HepG2 (cell line): Measurements from ENCODE around the gene TUNAR. TPM values are rescaled to one million over a fixed set of nuclear protein-coding genes. Genes with fewer than 3 reads are reported as not detected.

ENCODE experiments used
- ATAC-seq: fragments of 200-7000 bp; cut with Tn5 transposase; 3 replicates; pipeline ENCODE4 v1.9.1; 2020; ENCODE audit warnings: mild to moderate bottlenecking, moderate library complexity
- BruUV-seq: library from RNA; stranded (reverse); fragments of 400-500 nt; replicated peaks from 2 replicates; lab custom pipeline; 2021; lab: Mats Ljungman, UMichigan
- CTCF ChIA-PET: fragments of 300-600 bp; formaldehyde crosslinking; extraction: SDS; loops from one replicate; lab custom pipeline; 2021; ENCODE audit warnings: low total read pairs, inconsistent platforms, low intra/inter-chr PET ratio; lab: Yijun Ruan, JAX
- POLR2A ChIA-PET: fragments of 350-600 bp; sonication (Branson Sonifier 250); formaldehyde crosslinking; loops from one replicate; lab custom pipeline; 2020; ENCODE audit warnings: antibody characterized with exemption, inconsistent platforms; lab: Yijun Ruan, JAX
- DNase-seq: peaks from one replicate; pipeline ENCODE4 v3.0.0-alpha.2; 2015; ENCODE audit warnings: low spot score
- FAIRE-seq: peaks from 3 replicates; lab custom pipeline; 2011; peaks lifted over from hg19 to GRCh38; lab: Jason Lieb, UNC
- H2AFZ ChIP-seq: one replicate; pipeline ENCODE4 v1.6.1; 2011; ENCODE audit warnings: low read length, inconsistent platforms
- H3K27ac ChIP-seq: fragments of 300-600 bp; 3 replicates; pipeline ENCODE4 v1.8.0; 2011; ENCODE audit warnings: mixed run types, mild to moderate bottlenecking, mixed read lengths, low read length, inconsistent platforms; ENCODE audit not compliant: insufficient read depth; ENCODE audit errors: extremely low read length
- H3K27me3 ChIP-seq, 2 experiments: fragments of 200-600 bp in 1 of 2; 2 replicates in 1 of 2; 3 replicates in 1 of 2; pipeline versions ENCODE4 v1.6.0 to v1.8.0; 2011; ENCODE audit warnings: low read length in 2 of 2, mild to moderate bottlenecking in 2 of 2, moderate library complexity in 2 of 2, inconsistent platforms in 1 of 2; ENCODE audit not compliant: insufficient read depth in 2 of 2, control insufficient read depth in 1 of 2
- H3K36me3 ChIP-seq, 2 experiments: fragments of 200-600 bp in 1 of 2; replicated peaks in 1 of 2; 2 replicates in 1 of 2; 3 replicates in 1 of 2; pipeline versions ENCODE4 v1.5.1 to v1.8.0; 2011; ENCODE audit warnings: low read length in 2 of 2, inconsistent platforms in 1 of 2; ENCODE audit not compliant: insufficient read depth in 2 of 2, control insufficient read depth in 1 of 2
- H3K4me1 ChIP-seq: 2 replicates; pipeline ENCODE4 v1.5.1; 2012; ENCODE audit warnings: low read length, inconsistent platforms; ENCODE audit not compliant: insufficient read depth
- H3K4me2 ChIP-seq: 2 replicates; pipeline ENCODE4 v1.6.0; 2011; ENCODE audit warnings: low read depth, low read length, inconsistent platforms
- H3K4me3 ChIP-seq, 3 experiments: fragments of 200-600 bp in 1 of 3; sonication (generic), shearing (Covaris generic) in 1 of 3; replicated peaks in 1 of 3; 2 replicates each; pipeline ENCODE4 v1.5.1; 2011 to 2016; ENCODE audit warnings: low read length in 3 of 3, inconsistent platforms in 2 of 3, low read depth in 2 of 3, mild to moderate bottlenecking in 2 of 3, control low read depth in 1 of 3, mixed read lengths in 1 of 3; ENCODE audit not compliant: insufficient read depth in 1 of 3
- H3K79me2 ChIP-seq: one replicate; pipeline ENCODE4 v1.6.1; 2011; ENCODE audit warnings: low read length, inconsistent platforms; ENCODE audit not compliant: insufficient read depth
- H3K9ac ChIP-seq: 2 replicates; pipeline ENCODE4 v1.6.0; 2011; ENCODE audit warnings: mild to moderate bottlenecking, low read depth, low read length, inconsistent platforms; ENCODE audit not compliant: insufficient read depth
- H3K9me3 ChIP-seq: 2 replicates; pipeline ENCODE4 v1.5.1; 2012; ENCODE audit warnings: mild to moderate bottlenecking, low read length
- H4K20me1 ChIP-seq: 2 replicates; pipeline ENCODE4 v1.6.0; 2011; ENCODE audit warnings: inconsistent platforms, mild to moderate bottlenecking, low read length, moderate library complexity; ENCODE audit not compliant: insufficient read depth
- ATF5 ChIP-seq: sonication (generic); formaldehyde crosslinking; IDR thresholded peaks from 2 replicates; pipeline ENCODE4 v1.4.0; 2020; ENCODE audit warnings: mild to moderate bottlenecking, low read depth, missing genetic modification reagents
- ATF7 ChIP-seq, 2 experiments: fragments of 450-650 bp in 1 of 2; sonication (generic) in 1 of 2; formaldehyde crosslinking in 1 of 2; IDR thresholded peaks; 2 replicates each; pipeline versions ENCODE4 v1.4.0 to v1.6.1; 2016 to 2020; ENCODE audit warnings: antibody characterized with exemption in 1 of 2, mild to moderate bottlenecking in 1 of 2, missing genetic modification reagents in 1 of 2
- CBX5 ChIP-seq: sonication (generic); formaldehyde crosslinking; IDR thresholded peaks from 2 replicates; pipeline ENCODE4 v1.4.0; 2020; ENCODE audit warnings: missing genetic modification reagents, borderline replicate concordance
- CREB1 ChIP-seq, 2 experiments: fragments of 450-650 bp in 1 of 2; IDR thresholded peaks; 2 replicates each; pipeline ENCODE4 v1.6.1; 2016 to 2017; ENCODE audit warnings: control low read depth in 1 of 2, mild to moderate bottlenecking in 1 of 2, missing compliant biosample characterization in 1 of 2, missing genetic modification characterization in 1 of 2
- FUBP1 ChIP-seq: sonication (generic); formaldehyde crosslinking; IDR thresholded peaks from 2 replicates; pipeline ENCODE4 v1.5.1; 2020; ENCODE audit warnings: missing genetic modification reagents, mild to moderate bottlenecking, borderline replicate concordance
- MLX ChIP-seq: IDR thresholded peaks from 2 replicates; pipeline ENCODE4 v1.6.1; 2016
- SMARCC2 ChIP-seq: fragments of 450-650 bp; IDR thresholded peaks from 2 replicates; pipeline ENCODE4 v1.6.1; 2017; ENCODE audit warnings: antibody characterized with exemption, mild to moderate bottlenecking
- ZBTB40 ChIP-seq, 2 experiments: fragments of 450-650 bp in 1 of 2; sonication (generic) in 1 of 2; formaldehyde crosslinking in 1 of 2; IDR thresholded peaks; 2 replicates each; pipeline versions ENCODE4 v1.6.1 to v1.8.0; 2016 to 2022; ENCODE audit warnings: antibody characterized with exemption in 1 of 2, mild to moderate bottlenecking in 1 of 2, missing genetic modification reagents in 1 of 2
- ZFYVE20 ChIP-seq: sonication (generic); formaldehyde crosslinking; IDR thresholded peaks from 2 replicates; pipeline ENCODE4 v1.8.0; 2023; ENCODE audit warnings: low read depth, mild to moderate bottlenecking, moderate library complexity, missing genetic modification reagents, borderline replicate concordance
- ZNF101 ChIP-seq: sonication (generic); formaldehyde crosslinking; IDR thresholded peaks from 2 replicates; pipeline ENCODE4 v1.4.0; 2020; ENCODE audit warnings: mild to moderate bottlenecking, low read depth, missing genetic modification reagents, borderline replicate concordance
- ZNF317 ChIP-seq: sonication (generic); formaldehyde crosslinking; IDR thresholded peaks from 2 replicates; pipeline ENCODE4 v1.5.0; 2020; ENCODE audit warnings: mild to moderate bottlenecking, missing genetic modification reagents
- ZNF44 ChIP-seq: sonication (generic); formaldehyde crosslinking; IDR thresholded peaks from 2 replicates; pipeline ENCODE4 v1.5.1; 2020; ENCODE audit warnings: mild to moderate bottlenecking, missing genetic modification reagents
- WGBS: methylation state at CpG from one replicate; pipeline ENCODE4 v1.1.6; 2017; ENCODE audit warnings: low lambda C conversion rate; 5-methylcytosine and 5-hydroxymethylcytosine counted together
- in situ Hi-C: cut with HindIII; loops from 2 replicates; pipeline ENCODE4 v1.10.0; 2017; ENCODE audit warnings: low pct_unique_long_range_greater_than_20kb; ENCODE audit not compliant: extremely low pct_ligation_motif_present
- intact Hi-C: fragments of 100-400 bp; cut with micrococcal nuclease; formaldehyde crosslinking; loops from one replicate; pipeline ENCODE4 v1.10.0; 2022; ENCODE audit not compliant: unreplicated experiment
- polyA plus RNA-seq, 8 experiments: library from polyadenylated mRNA; depleted of rRNA in 3 of 8; stranded (reverse) in 7 of 8; unstranded in 1 of 8; fragments of >200 nt; fragmentation: Illumina TruSeq in 4 of 8; extraction: Trizol in 4 of 8; gene quantifications; 2 replicates each; pipeline versions ENCODE4 v1.2.1 to v1.2.3, GENCODE V29; 2011 to 2016; ENCODE audit warnings: low read depth in 4 of 8, missing spikeins in 1 of 8, mixed read lengths in 1 of 8; ENCODE audit not compliant: insufficient read depth in 1 of 8
- total RNA-seq, 5 experiments: library from RNA; depleted of rRNA; stranded (reverse); fragments of >200 nt; fragmentation: Illumina TruSeq; extraction: Trizol; gene quantifications; 2 replicates each; pipeline ENCODE4 v1.2.3, GENCODE V29; 2016; ENCODE audit warnings: low read depth in 1 of 5

The TUNAR gene
- total and polyA plus RNA-seq, 2 of the 13 experiments (the other 11 are each of a cell fraction or from before 2014, with no cell fraction given) = not detected

GRCh38 chr14:95863295-95863694 lies 13.3 kb upstream of the TUNAR start:
- WGBS = 0% methylated on average over 3 of the region's 4 CpGs
- H3K27ac ChIP-seq = no peak overlapping the region
- no peak overlapping the region for H3K4me2 ChIP-seq
- H3K79me2 ChIP-seq = no peaks in the 10 kb centered on the region
- H4K20me1 ChIP-seq = no peaks in the 10 kb centered on the region
- ATAC-seq = no peak
- H3K4me3 ChIP-seq = no peak overlapping the region
- H3K9ac ChIP-seq = no peak overlapping the region
- no peak for DNase-seq
- H3K4me1 ChIP-seq = no peaks in the 10 kb centered on the region
- TF ChIP-seq FUBP1 (no peak), ATF7 (IDR thresholded peaks at IDR 0.05) (peak; percentile 98), ATF7 (CRISPR knock-in tag; IDR thresholded peaks at IDR 0.05) (no peak), ZFYVE20 (CRISPR knock-in tag) (no peak), ZBTB40 (IDR thresholded peaks at IDR 0.05) (no peak), ZBTB40 (CRISPR knock-in tag; IDR thresholded peaks at IDR 0.05) (no peak), CBX5 (CRISPR knock-in tag) (no peak), ZNF101 (CRISPR knock-in tag) (no peak), ATF5 (CRISPR knock-in tag) (no peak), CREB1 (IDR thresholded peaks at IDR 0.05) (peak; percentile 94), CREB1 (CRISPR knock-in tag; IDR thresholded peaks at IDR 0.05) (no peak), MLX (CRISPR knock-in tag) (no peak), ZNF317 (CRISPR knock-in tag) (no peak), ZNF44 (CRISPR knock-in tag) (no peak), SMARCC2 (no peak)
- FAIRE-seq = no peak
- in situ Hi-C loops = no loop called here
- intact Hi-C loops = no loop called here
- ChIA-PET CTCF (no interaction called here), POLR2A (no interaction called here)
- H3K9me3 ChIP-seq = no peaks in the 10 kb centered on the region
- H3K27me3 ChIP-seq = no peaks in the 10 kb centered on the region
- no TSS peak for BruUV-seq
- H2AFZ ChIP-seq = no peak overlapping the region
- no peaks in the 10 kb centered on the region for H3K36me3 ChIP-seq
